CD4-positive, alpha-beta T cell (primary cell): ENCODE results near the gene ERCC6. TPM values are rescaled to one million over a fixed set of nuclear protein-coding genes. Genes with fewer than 3 reads are reported as not detected.

Experiments
- ATAC-seq: fragments of 200-7000 bp; cut with Tn5 transposase; one replicate; pipeline ENCODE4 v1.10.0; 2022; ENCODE audit warnings: mild to moderate bottlenecking; ENCODE audit not compliant: poor library complexity
- CTCF ChIA-PET: fragments of 350-600 bp; sonication (Branson Sonifier 250); formaldehyde crosslinking; loops from one replicate; lab custom pipeline; 2021; ENCODE audit warnings: antibody characterized with exemption, inconsistent platforms; lab: Charles Lee
- POLR2A ChIA-PET: fragments of 350-600 bp; sonication (Branson Sonifier 250); formaldehyde crosslinking; loops from one replicate; lab custom pipeline; 2021; ENCODE audit warnings: antibody characterized with exemption, inconsistent platforms; lab: Charles Lee
- DNase-seq, 14 experiments: peaks; one replicate each; pipeline ENCODE4 v3.0.0-alpha.2; 2013 to 2020; ENCODE audit warnings: mixed read lengths in 2 of 14
- H3K27ac ChIP-seq, 2 donors: one replicate each; pipeline versions ENCODE4 v1.5.1 to v1.7.0; 2013; ENCODE audit warnings: low read length in 2 of 2, low read depth in 1 of 2, mild to moderate bottlenecking in 1 of 2
- H3K27me3 ChIP-seq, 2 experiments: 1 replicate in 1 of 2; 2 replicates in 1 of 2; pipeline versions ENCODE4 v1.6.1 to v1.7.0; 2013; ENCODE audit warnings: low read length in 2 of 2, control low read depth in 1 of 2, mild to moderate bottlenecking in 1 of 2, moderate library complexity in 1 of 2; ENCODE audit not compliant: insufficient read depth in 2 of 2, control insufficient read depth in 1 of 2
- H3K36me3 ChIP-seq: one replicate; pipeline ENCODE4 v1.6.1; 2013; ENCODE audit warnings: low read length, control low read depth; ENCODE audit not compliant: insufficient read depth
- H3K4me1 ChIP-seq: one replicate; pipeline ENCODE4 v1.6.1; 2013; ENCODE audit warnings: low read length, control low read depth; ENCODE audit not compliant: insufficient read depth
- H3K4me3 ChIP-seq: one replicate; pipeline ENCODE4 v1.5.1; 2013; ENCODE audit warnings: mild to moderate bottlenecking, low read length, moderate library complexity
- H3K9me3 ChIP-seq, 2 experiments: 1 replicate in 1 of 2; 2 replicates in 1 of 2; pipeline versions ENCODE4 v1.6.1 to v1.7.0; 2013; ENCODE audit warnings: low read length in 2 of 2, mild to moderate bottlenecking in 2 of 2, control low read depth in 1 of 2, moderate library complexity in 1 of 2; ENCODE audit not compliant: control insufficient read depth in 1 of 2, insufficient read depth in 1 of 2
- H3K27ac Mint-ChIP-seq: one replicate; pipeline ENCODE4 v1.8.0; 2020; ENCODE audit warnings: mixed read lengths
- H3K27me3 Mint-ChIP-seq: one replicate; pipeline ENCODE4 v1.8.0; 2021; ENCODE audit warnings: mixed read lengths
- H3K36me3 Mint-ChIP-seq: one replicate; pipeline ENCODE4 v1.8.0; 2021; ENCODE audit warnings: low read depth, mixed read lengths
- H3K4me1 Mint-ChIP-seq: one replicate; pipeline ENCODE4 v1.8.0; 2021; ENCODE audit warnings: low read depth, mixed read lengths
- H3K4me3 Mint-ChIP-seq: one replicate; pipeline ENCODE4 v1.8.0; 2020; ENCODE audit warnings: mild to moderate bottlenecking, mixed read lengths
- H3K9me3 Mint-ChIP-seq: one replicate; pipeline ENCODE4 v1.8.0; 2020; ENCODE audit warnings: mixed read lengths
- CTCF ChIP-seq: fragments of 200-600 bp; IDR thresholded peaks from one replicate; pipeline ENCODE4 v1.8.0; 2022; ENCODE audit warnings: antibody characterized with exemption, mild to moderate bottlenecking
- intact Hi-C, 2 experiments: fragments of 100-400 bp; cut with DNase I in 1 of 2; cut with micrococcal nuclease in 1 of 2; formaldehyde crosslinking; loops; one replicate each; pipeline versions ENCODE4 v1.15.1 to v1.9.0; 2023 to 2025; cut with DNase I, micrococcal nuclease
- total RNA-seq, 174 experiments: library from RNA in 2 of 174; stranded (reverse) in 2 of 174; gene quantifications; one replicate each; pipeline ENCODE4 v1.2.3 and lab custom pipeline; 2021 to 2026

The ERCC6 gene
- total RNA-seq, 2 experiments from 2014 or later = 33.3 to 39.0 TPM

- Mint-ChIP-seq H3K9me3 (peaks cover 6% of the 10 kb centered on the region), H3K4me1 (no peaks in the 10 kb centered on the region), H3K4me3 (no peak overlapping the region), H3K27ac (no peak overlapping the region), H3K27me3 (peaks cover 52% of the 10 kb centered on the region), H3K36me3 (no peaks in the 10 kb centered on the region)
- Histone ChIP-seq H3K9me3 (peaks cover 5 to 12% of the 10 kb centered on the region in 2 experiments), H3K27ac (no peak overlapping the region), H3K4me1 (no peaks in the 10 kb centered on the region), H3K4me3 (no peak overlapping the region), H3K27me3 (peaks cover 7 to 17% of the 10 kb centered on the region in 2 experiments), H3K36me3 (no peaks in the 10 kb centered on the region)
- CTCF ChIA-PET = no interaction called here
- DNase-seq = no peak
- intact Hi-C loops = no loop called here
- TF ChIP-seq CTCF = no peak
- POLR2A ChIA-PET = no interaction called here
- no peak for ATAC-seq
These were observed 17.8 kb upstream of the ERCC6 start for GRCh38 chr10:49556723-49557122.

- Histone ChIP-seq H3K27me3 (peaks cover 2 to 7% of the 10 kb centered on the region in 2 experiments), H3K4me3 (no peak overlapping the region), H3K27ac (no peak overlapping the region), H3K9me3 (peaks cover 5 to 12% of the 10 kb centered on the region in 2 experiments), H3K4me1 (no peaks in the 10 kb centered on the region), H3K36me3 (no peaks in the 10 kb centered on the region)
- H3K36me3 Mint-ChIP-seq = no peaks in the 10 kb centered on the region
- ChIA-PET CTCF (no interaction called here), POLR2A (interaction anchor here (1.2 kb wide), 1 partner anchor 13 kb away, joined by 10 read pairs; the partner anchor contains the start of gene ERCC6)
- no peaks in the 10 kb centered on the region for H3K4me1 Mint-ChIP-seq
- H3K27ac Mint-ChIP-seq = no peak overlapping the region
- H3K9me3 Mint-ChIP-seq = peaks cover 6% of the 10 kb centered on the region
- intact Hi-C loops = no loop called here
- DNase-seq (no peak), ATAC-seq (no peak)
- no peak overlapping the region for H3K4me3 Mint-ChIP-seq
- TF ChIP-seq CTCF = no peak
- H3K27me3 Mint-ChIP-seq = peaks cover 36% of the 10 kb centered on the region
These were observed 13.4 kb upstream of the ERCC6 start for GRCh38 chr10:49552277-49552676.

- Mint-ChIP-seq H3K36me3 (no peaks in the 10 kb centered on the region), H3K27me3 (peaks cover 23% of the 10 kb centered on the region), H3K4me3 (no peak overlapping the region), H3K27ac (no peak overlapping the region), H3K9me3 (peaks cover 2% of the 10 kb centered on the region), H3K4me1 (no peaks in the 10 kb centered on the region)
- POLR2A ChIA-PET = interaction anchor here (1.3 kb wide), 1 partner anchor 11 kb away, joined by 4 read pairs; the partner anchor contains the start of gene ERCC6
- H3K27ac ChIP-seq = no peak overlapping the region
- TF ChIP-seq CTCF = no peak
- ATAC-seq = no peak
- no peak overlapping the region for H3K4me3 ChIP-seq
- intact Hi-C loops = no loop called here
- peaks cover 0 to 1% of the 10 kb centered on the region in 2 experiments for H3K9me3 ChIP-seq
- no peaks in the 10 kb centered on the region for H3K4me1 ChIP-seq
- DNase-seq = no peak
- H3K36me3 ChIP-seq = no peaks in the 10 kb centered on the region
- H3K27me3 ChIP-seq = peaks cover 2 to 7% of the 10 kb centered on the region in 2 experiments
- CTCF ChIA-PET = no interaction called here
These were observed 11.6 kb upstream of the ERCC6 start for GRCh38 chr10:49550563-49550962.
